ENCODE data around the gene EHBP1L1.

Gene EHBP1L1

DNA sequence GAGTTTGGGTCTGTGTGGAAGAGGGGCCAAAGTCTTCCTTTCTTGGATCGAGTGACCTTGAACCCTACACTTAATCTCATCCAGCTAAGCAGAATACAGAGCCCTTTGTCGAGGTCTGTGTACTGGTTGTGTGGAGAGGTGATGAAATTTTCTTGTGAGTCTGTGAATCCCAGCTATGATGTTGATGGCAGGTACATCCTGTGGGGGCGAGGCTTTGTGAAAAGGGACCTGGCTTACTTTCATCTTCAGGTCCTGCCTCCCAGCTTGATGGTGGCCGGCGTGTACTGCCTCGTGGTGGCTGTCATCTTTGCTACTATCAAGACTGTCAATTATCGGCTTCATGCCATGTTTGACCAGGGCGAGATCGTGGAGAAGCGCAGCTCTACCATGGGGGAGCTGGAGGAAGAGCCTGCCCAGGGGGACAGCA, 40.7 kb downstream of the EHBP1L1 start:
- no peak for DNase-seq (ENCODE audit: low read depth)

DNA sequence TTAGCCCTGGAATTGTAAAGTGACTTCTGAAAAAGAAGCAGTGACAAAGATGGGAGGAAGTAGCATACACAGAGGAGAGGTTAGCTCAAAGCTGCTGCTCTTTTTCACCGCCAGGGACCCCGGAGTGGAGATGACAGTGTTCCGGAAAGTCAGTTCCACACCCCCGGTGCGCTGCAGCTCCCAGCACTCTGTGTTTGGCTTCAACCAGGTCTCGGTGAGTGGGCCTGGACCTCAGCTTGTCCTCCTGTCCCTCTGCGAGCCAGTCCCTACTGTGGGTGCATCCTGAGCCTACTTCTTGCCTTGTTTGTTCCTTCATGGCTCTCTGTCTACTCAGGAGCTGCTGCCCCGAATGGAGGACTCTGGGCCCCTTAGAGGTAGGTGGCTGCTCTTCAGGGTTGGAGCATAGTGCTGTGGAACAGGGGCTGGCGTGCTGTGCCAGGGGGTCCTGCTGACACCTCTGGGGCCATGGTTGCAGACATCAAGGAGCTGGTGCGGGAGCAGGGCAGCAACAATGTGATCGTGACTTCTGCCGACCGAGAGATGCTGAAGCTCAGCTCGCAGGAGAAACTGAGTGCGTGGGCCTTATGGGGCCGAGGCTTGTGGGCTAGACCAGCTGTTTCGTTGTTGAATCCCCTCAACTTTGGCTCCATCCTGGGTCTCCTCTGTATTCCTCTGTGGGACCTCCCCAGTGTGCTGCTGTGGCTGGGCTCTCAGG, 41.4 kb downstream of the EHBP1L1 start:
- DNase-seq (ENCODE audit: low read depth) = no peak

DNA sequence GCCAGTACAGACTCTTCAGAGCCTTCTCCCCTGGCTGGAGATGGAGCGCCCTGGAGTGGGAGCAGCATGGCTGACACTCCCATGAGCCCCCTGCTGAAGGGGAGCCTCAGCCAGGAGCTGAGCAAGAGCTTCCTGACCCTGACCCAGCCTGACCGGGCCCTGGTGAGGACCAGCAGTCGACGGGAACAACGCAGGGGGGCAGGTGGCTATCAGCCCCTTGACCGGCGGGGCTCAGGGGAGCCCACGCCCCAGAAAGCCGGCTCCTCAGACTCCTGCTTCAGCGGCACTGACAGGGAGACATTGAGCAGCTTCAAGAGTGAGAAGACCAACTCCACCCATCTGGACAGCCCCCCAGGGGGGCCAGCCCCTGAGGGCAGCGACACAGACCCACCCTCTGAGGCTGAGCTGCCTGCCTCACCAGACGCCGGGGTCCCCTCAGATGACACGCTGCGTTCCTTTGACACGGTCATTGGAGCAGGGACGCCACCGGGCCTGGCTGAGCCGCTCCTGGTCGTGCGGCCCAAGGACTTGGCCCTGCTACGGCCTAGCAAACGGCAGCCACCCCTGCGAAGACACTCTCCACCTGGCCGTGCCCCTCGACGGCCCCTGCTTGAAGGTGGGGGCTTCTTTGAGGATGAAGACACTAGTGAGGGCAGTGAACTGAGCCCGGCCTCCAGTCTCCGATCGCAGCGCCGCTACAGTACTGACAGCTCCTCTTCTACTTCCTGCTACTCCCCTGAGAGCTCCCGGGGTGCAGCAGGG, 42.3 kb downstream of the EHBP1L1 start:
- no peak for DNase-seq (ENCODE audit: low read depth)

- no peak for DNase-seq (ENCODE audit: low read depth)
Measured at GRCh38 chr11:65618763-65619162, 42.9 kb downstream of the EHBP1L1 start.

- no peak for DNase-seq (ENCODE audit: low read depth)
Measured at GRCh38 chr11:65619281-65619928, 43.6 kb downstream of the EHBP1L1 start.

DNA sequence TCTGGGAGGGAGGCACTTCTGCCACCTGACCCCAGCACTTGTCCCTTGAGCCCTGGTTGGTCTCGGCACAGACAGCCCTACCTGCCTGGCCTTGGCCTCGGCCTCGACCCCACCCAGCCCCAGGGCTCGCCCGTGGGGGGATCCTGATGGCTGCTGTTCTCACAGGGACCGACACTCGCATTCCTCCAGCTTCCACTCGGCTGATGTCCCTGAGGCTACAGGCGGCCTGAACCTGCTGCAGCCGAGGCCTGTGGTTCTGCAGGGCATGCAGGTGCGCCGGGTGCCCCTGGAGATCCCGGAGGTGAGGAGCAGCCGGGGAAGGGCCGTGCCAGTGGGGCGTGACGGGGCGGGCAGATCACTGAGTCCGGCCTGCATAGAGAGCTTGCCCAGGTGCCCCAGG, 44.8 kb downstream of the EHBP1L1 start:
- no peak for DNase-seq (ENCODE audit: low read depth)

- no peak for DNase-seq (ENCODE audit: low read depth)
Measured at GRCh38 chr11:65621460-65621859, 45.6 kb downstream of the EHBP1L1 start.

GRCh38 chr11:65622011-65622410, 46.2 kb downstream of the EHBP1L1 start:
- no peak for DNase-seq (ENCODE audit: low read depth)

DNA sequence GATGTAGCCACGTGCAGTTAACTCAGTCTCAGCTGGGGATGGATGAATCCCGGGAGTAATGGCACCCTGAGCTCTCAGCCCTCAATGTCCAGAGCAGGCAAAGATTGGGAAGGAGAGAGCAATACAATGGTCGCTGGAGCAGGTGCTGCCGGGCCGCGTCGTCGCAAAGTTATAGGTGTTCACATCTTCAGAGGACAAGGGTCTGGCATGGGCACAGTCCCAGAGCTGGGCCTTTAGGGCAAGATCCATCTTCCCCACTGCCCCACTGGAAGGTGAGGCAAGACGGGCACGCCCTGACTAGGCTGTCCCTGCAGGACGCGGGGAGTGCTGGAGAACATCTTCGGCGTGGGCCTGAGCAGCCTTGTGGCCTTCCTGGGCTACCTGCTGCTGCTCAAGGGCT, 47.3 kb downstream of the EHBP1L1 start:
- no peak for DNase-seq (ENCODE audit: low read depth)

DNA sequence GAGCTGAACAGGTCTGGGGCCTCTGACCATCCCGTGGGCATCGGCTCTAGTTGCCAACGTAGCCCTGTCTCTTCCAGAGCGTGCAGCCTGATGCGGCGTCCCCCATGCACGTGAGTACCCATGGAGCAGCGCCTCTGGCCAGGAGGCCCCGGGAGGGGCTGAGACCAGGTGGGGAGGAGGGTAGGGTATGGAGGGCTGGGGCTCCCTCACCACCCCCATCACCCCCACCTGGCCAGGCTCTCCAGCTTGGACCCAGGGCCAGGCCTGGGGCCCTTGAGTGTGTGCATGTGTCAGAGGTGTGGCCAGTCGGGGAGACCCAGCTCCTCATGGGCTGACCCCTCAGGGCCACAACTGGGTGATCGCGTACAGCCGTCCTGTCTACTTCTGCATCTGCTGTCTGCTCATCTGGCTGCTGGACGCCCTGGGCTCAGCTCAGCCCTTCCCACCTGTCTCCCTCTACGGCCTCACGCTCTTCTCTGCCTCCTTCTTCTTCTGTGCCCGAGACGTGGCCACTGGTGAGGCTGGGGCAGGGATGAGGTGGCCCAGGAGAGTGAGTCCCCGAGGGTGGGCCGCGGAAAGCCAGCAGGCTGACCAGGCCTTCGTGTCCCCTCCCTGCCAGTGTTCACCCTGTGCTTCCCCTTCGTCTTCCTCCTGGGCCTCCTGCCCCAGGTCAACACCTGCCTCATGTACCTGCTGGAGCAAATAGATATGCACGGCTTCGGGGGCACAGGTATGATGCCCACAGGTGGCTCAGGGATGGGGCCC, 48.2 kb downstream of the EHBP1L1 start:
- no peak for DNase-seq (ENCODE audit: low read depth)

DNA sequence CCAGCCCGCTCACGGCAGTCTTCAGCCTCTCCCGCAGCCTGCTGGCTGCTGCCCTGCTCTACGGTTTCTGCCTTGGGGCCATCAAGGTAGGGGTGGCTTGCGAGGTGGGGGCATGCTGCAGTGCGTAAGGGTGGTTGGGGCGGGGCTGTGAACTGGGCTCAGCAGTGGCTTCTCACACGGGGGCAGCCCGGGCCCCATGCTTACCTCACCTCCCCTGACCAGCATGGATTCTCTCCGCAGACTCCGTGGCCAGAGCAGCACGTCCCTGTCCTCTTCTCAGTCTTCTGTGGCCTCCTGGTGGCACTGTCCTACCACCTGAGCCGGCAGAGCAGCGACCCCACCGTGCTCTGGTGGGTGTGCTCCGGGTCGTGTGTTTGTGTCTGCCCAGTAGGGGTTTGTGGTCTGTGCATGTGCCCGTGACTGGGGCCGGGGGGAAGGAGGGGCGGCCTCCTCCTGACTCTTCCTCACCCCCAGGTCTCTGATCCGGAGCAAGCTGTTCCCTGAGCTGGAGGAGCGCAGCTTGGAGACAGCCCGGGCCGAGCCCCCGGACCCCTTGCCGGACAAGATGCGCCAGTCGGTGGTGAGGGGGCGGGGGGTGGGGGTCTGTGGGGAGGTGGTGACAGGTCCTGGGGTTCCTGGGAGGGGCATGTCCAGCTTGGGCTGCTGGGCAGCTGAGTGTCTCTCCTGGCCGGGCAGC, 49.2 kb downstream of the EHBP1L1 start:
- DNase-seq (ENCODE audit: low read depth) = no peak

- no peak for DNase-seq (ENCODE audit: low read depth)
Measured at GRCh38 chr11:65625628-65626342, 49.9 kb downstream of the EHBP1L1 start.

DNA sequence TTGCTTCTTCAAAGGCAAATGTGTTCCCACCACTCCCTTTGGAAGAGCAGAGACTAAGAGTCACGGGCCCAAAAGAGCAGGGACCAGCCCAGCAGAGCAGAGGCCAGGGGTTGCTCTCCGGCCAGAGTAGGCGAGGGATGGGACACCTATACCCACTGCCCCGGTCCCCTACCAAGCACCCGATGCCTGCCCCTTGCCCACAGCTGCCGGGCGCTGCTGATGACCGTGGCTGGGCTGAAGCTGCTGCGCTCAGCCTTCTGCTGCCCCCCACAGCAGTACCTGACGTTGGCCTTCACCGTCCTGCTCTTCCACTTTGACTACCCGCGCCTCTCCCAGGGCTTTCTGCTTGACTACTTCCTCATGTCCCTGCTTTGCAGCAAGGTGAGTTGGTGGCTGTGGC, 51.3 kb downstream of the EHBP1L1 start:
- no peak for DNase-seq (ENCODE audit: low read depth)

DNA sequence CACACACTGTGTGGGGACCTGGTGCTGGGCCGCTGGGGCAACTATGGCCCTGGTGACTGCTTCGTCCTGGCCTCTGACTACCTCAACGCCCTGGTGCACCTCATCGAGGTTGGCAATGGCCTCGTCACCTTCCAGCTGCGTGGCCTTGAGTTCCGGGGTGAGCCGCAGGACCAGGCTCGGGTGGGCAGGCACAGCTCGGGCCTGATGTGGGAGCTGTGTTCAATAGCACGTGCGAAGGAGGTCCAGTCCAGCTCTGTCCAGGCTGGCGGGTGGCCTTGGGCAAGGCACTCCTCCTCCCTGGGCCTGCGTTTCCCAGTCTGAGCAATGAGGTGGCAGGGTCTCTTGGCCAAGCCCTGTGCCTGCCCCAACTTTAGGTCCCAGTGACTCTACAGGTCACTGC, 53.7 kb downstream of the EHBP1L1 start:
- no peak for DNase-seq (ENCODE audit: low read depth)

GRCh38 chr11:65630215-65630614, 54.4 kb downstream of the EHBP1L1 start:
- no peak for DNase-seq (ENCODE audit: low read depth)

DNA sequence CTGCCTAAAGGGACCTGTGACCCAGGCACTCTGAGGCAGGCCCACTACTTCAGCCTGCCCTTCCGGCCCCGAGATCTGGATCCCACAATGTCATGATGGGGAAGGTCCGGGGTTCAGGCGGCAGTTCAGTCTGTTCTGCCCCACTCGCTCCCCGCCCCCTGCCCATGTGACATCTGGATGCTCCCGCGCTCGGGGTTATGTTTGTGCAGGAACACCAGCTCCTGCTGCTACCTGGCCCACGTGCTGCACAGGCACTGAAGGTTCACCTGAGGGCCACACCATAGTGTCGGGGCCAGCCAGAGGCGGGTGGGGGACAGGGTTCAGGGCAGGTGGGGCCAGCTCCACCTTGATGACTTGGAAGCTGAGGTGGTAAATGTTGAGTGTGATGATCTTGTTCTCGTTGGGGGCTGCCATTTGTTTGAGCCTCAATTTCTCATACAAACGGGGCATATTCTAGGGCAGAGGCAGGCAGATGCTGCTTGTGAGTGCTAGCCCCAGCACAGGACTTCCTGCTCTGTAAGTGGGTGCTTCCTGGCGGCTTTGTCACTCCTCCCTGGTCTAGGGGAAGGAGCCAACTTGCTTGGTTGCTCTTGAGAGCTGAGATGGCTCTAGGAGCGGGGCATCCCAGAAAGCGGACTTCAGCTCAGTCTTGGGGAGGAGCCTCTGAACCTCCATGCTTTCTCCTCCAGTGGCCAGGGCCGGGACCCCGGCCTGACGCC, 57.7 kb downstream of the EHBP1L1 start:
- no peak for DNase-seq (ENCODE audit: low read depth)

GRCh38 chr11:65634109-65634436, 58.2 kb downstream of the EHBP1L1 start:
- DNase-seq (ENCODE audit: low read depth) = no peak

DNA sequence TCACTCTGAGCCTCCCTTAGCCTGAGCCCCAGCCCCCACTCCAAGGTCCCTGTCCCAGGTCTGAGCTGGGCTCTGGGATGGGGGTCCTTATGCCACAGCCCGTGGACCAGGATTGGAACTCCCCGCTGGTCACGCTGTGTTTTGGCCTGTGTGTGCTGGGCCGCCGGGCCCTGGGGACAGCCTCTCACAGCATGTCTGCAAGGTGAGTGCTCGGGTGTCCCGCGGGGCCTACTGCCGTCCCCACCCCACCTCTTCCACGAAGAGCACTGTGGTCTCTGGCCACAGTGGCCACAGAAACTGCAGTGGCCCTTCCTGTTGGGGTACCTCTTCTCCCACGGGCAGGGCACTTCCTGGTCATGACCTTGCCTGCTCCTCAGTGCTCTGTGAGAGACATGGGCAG, 58.6 kb downstream of the EHBP1L1 start:
- DNase-seq (ENCODE audit: low read depth) = no peak

DNA sequence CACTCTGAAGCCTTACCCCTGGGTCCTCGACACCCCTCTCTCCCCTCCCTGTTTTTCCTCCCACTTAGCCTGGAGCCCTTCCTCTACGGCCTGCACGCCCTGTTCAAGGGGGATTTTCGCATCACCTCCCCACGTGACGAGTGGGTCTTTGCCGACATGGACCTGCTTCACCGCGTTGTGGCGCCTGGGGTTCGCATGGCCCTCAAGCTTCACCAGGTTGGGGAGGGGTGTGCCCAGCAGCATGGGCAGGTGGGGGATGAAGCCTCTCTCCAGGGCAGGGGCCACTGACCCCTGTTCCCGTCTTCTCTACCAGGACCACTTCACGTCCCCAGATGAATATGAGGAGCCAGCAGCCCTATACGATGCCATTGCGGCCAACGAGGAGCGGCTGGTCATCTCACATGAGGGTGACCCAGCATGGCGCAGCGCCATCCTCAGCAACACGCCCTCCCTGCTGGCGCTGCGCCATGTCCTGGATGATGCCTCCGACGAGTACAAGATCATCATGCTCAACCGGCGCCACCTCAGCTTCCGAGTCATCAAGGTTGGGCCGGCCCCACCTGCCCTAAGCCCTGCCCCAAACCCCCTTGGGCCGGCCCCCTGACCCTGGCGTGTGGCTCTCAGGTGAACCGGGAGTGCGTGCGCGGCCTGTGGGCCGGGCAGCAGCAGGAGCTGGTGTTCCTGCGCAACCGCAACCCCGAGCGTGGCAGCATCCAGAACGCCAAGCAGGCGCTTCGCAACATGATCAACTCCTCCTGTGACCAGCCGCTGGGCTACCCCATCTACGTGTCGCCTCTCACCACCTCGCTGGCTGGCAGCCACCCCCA, 59.3 kb downstream of the EHBP1L1 start:
- DNase-seq (ENCODE audit: low read depth) = no peak

All from fibroblast of the conjunctiva (primary cell).